GM18507 (cell line): ENCODE data around the gene SSTR3.
A peak's percentile ranks its signal among the peaks of the same experiment; 100 is the strongest.
"Not testable (repeated sequence)": the region's sequence is repeated elsewhere in the genome, so short reads cannot be mapped to it uniquely, and the experiment has no call there.

Source experiments
- DNase-seq: peaks from one replicate; pipeline ENCODE4 v3.0.0; 2011; ENCODE audit warnings: low read depth; ENCODE audit not compliant: insufficient read length; ENCODE audit errors: extremely low spot score
- FAIRE-seq: peaks from 2 replicates; lab custom pipeline; 2011; peaks lifted over from hg19 to GRCh38; lab: Jason Lieb, UNC

SSTR3 gene

DNA sequence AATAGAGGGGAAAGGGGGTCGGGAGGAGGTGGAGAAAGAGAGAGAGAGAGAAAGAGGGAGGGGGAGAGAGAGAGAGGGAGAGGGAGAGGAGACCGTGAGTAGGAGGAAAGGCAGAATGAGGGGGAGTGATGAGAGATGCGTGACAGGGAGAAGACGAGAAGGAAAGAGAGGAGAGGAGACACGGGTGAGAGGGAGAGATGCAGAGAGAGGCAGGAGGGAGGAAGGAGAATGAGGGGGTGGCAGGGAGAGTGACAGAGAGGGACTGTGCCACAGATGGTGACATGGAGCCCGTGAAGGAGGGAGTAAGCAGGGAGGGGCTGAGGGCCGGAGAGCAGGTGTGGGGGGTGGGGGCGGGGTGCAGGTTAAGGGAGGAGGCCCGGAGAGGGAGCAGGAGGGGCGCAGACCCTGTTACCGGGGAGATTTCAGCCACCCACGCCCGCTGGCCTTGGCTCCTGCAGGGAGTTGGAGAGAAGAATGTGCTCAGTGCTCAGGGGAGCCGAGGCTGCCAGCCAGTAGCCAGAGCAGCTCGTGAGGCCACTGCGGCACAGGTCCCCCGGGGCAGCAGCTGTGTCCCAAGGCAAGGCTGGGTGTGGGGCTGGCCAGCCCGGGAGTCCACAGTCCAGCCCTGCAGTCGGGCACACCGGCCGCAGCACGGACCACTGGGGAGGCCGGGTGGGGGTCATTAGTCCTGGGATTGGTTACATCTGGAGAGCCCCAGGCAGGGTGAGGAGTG lies at the start of gene SSTR3:
Gene SSTR3 (minus strand): TSS at position 304 of the 733 bp plus-strand sequence. CDS start 4,674 bp downstream, outside the sequence.
- FAIRE-seq (no peak), DNase-seq (no peak)

DNA sequence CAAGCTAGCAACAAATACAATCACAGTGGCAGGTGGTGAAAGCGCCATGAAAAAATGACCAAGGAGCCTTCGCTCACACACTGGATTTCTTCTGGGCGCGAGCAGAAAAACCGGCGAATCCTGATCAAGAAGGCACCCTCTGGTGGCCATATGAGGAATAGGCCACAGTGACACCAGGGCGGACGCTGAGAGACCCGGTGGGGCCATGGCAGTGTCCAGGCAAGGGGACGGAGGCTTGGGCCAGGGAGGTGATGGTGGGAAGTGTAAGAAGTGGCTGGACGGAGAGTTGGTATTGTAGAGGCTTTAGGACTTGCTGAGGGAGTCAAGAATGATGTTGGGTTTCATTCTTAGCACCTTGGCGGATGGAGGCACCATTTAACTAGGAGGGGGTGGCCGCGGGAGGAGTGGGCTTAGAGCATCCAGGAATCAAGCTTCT lies 48.6 kb upstream of the SSTR3 start:
- FAIRE-seq (peak; percentile 92), DNase-seq (no peak)

GRCh38 chr22:37260155-37260795 lies 48.0 kb upstream of the SSTR3 start:
- no peak for DNase-seq
- FAIRE-seq = no peak

GRCh38 chr22:37259540-37260029 lies 47.3 kb upstream of the SSTR3 start:
- DNase-seq = no peak
- peak; percentile 69 for FAIRE-seq

DNA sequence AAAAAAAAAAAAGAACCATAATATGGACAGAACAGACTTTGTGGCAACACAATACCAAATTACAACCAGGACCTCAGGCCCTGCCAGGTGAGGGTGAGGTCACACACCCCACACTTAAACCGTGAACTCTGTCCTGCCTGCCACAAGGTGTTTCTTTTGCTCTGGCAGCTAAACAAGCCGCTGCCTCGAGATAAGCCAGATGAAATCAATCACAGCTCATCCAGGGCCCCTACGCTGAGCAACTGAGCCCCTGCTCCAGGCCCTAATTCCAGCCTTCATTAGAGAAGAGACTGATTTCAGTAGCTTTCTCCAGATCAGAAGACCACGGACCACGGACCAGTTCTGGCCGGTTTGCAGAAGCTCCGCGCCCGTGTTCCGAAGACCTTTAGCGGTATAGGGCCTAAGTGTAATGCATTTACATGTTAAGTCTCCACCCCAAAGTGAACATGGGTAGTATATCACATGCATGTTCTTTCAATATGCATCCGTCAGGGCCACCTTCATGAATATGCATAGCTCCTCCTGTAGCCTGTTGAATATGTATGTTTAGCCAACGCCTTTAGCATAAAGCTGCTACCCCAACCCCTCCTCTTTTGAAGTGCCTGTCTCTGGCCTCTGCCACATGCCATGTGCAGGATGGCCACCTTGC lies 46.6 kb upstream of the SSTR3 start:
- FAIRE-seq (no peak), DNase-seq (no peak)

GRCh38 chr22:37258005-37258752 lies 45.9 kb upstream of the SSTR3 start:
- no peak for DNase-seq
- FAIRE-seq = no peak

DNA sequence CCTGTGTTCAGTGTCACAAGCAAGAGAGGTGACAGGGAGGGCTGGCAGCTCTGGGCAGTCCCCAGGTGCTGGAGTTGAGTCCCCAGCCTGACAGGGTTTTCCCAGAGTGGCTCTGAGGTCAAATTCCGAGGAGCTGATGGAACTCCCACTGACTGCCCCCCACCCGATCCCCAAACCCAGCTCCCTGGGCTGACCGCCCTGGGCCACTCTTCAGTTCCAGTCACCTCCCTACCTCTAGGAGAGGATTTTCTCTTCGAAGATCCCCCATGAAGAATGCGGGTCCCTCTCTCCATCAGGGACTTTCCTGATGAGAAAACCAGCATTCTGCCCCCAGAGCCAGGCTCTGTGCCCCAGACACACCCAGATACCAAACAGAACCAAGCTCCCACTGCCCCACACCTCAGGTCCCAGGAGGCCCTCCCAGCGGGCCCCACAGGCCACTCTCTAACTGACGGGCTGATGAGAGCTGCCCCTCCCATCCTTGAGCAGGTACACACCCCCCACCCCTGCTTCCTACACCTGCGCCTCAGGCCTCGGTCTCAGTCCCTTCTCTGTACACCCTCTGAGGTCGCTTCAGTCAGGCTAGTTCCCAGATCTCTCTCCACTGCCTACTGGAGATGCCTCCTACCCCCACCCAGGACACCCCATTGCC lies 43.9 kb upstream of the SSTR3 start:
- FAIRE-seq (peak; percentile 73), DNase-seq (no peak)

GRCh38 chr22:37255558-37256006 lies 43.3 kb upstream of the SSTR3 start:
- no peak for FAIRE-seq
- DNase-seq = no peak

DNA sequence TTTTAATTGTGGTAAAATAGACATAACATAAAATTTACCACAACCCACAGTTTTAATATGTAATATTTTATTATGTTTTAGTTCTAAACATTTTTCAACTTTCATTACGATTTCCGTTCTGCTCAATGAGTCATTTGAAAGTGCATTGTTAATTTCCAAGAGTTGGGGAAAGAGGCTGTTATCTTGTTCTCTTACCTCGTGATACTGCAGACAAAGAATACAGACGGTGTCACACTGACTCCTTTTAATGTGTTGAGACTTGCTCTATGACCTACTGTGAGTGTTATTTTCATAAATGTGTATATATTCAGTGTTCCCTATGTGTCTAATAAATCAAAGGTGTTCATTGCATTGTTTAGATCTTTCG lies 42.6 kb upstream of the SSTR3 start:
- no peak for DNase-seq
- FAIRE-seq = no peak

DNA sequence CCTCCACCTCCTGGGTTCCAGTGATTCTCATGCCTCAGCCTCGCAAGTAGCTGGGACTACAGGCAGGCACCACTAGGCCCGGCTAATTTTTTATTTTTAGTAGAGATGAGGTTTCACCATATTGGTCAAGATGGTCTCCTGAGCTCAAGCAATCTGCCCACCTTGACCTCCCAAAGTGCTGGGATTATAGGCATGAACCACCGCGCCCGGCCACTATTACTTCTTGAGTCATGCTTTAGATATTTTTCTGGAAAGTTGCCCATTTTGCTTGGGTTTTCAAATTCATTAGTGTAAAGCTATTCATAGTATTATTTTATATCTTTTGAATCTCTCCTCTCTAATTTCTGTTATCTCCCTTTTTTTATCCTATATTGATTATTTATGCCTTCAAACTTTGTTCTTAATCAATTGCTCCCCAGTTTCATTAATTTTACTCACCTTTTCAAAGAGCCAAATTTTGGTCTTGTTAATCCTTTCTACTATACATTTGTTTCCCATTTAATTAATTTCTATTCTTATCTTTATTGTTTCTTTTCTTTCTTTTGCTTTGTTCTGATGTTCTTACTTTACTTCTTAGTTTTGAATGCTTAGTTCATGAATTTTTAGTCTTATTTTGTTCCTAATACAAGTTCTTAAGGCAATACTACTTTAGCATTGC lies 42.1 kb upstream of the SSTR3 start:
- DNase-seq = no peak
- no peak for FAIRE-seq

GRCh38 chr22:37253126-37253660 lies 40.9 kb upstream of the SSTR3 start:
- no peak for DNase-seq
- FAIRE-seq = no peak

DNA sequence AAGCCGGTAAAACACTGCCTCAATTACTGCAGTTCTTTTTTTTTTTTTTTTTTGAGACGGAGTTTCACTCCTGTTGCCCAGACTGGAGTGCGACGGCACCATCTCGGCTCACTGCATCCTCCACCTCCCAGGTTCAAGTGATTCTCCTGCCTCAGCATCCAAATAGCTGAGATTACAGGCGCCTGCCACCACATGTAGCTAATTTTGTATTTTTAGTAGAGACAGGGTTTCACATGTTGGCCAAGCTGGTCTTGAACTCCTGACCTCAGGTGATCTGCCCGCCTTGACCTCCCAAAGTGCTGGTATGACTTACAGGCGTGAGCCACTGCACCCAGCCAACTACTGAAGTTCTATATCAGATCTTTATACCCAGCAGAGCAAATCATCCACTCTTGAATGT lies 39.6 kb upstream of the SSTR3 start:
- not testable (repeated sequence) for FAIRE-seq, DNase-seq

- FAIRE-seq = no peak
- no peak for DNase-seq
Measured at GRCh38 chr22:37249986-37250385, 37.7 kb upstream of the SSTR3 start.

GRCh38 chr22:37248251-37248650 lies 36.0 kb upstream of the SSTR3 start:
- FAIRE-seq (peak; percentile 59), DNase-seq (no peak)

DNA sequence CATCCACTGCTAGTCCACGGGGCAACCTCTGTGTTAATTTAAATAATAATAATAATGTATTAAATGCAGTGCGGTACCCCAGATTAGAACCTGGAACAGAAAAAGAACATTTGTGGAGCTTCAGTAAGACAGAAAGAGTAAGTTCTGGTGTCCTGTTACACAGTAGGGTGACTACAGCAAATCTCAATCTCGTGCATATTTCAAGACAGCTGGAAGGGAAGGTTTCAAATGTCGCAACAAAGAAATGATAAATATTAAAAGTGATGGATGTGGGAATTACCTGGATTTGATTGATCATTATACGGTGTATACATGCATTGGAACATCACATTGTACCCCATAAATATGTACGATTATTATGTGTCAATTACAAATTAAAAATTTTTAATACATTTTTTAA lies 33.5 kb upstream of the SSTR3 start:
- DNase-seq = no peak

GRCh38 chr22:37244922-37245722 lies 32.8 kb upstream of the SSTR3 start:
- FAIRE-seq (peak; percentile 95), DNase-seq (no peak)

More for the DNA sequence above, 33.5 kb upstream of the SSTR3 start:
- FAIRE-seq = no peak

DNA sequence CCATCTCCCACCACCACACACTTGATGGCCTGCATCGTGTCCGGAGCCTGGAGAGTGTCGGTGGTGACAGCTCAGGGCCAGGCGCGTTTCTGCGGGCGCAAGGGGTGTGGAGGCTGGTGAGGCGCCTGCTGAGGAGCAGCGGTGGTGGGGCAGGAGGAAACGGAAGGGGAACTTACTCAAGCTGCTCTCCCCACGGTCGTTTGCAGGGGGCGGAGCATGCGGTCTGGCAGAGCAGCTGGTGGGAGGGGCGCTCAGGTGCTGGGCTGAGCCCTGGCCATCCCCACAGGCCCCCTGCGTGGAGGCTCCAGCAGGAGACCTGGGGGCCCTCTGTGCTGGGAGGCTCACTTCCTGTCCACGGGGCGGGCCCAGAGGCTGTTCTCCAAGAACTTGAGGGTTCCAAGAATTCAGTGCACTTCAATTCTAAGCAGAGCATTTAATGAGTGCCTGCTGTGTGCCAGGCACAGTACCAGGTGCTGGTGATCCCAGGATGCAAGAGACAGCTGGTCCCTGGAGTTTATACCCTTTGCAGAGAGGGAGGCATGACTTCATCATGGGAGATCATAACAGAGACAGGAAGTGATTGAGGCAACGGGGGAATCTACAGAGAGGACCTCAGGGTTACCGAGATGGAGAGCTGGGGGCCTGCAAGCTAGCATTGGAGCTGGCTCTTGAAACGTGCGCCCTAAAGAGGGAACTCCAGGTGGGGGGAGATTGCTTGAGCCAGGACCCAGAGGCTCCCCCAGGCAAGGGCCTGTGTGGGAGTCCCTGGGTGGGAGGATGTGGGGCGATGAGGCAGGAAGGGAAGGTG lies 32.0 kb upstream of the SSTR3 start, which contains the start of gene RAC2:
Gene RAC2 (minus strand): TSS at position 156 of the 808 bp plus-strand sequence. CDS start 121 bp downstream, at position 35.
- DNase-seq (no peak), FAIRE-seq (peak; percentile 99)
